Neural cell (in vitro differentiated cells): Measurements from ENCODE around the gene TNRC6A. TPM values are rescaled to one million over a fixed set of nuclear protein-coding genes. Genes with fewer than 3 reads are reported as not detected.

Experiments used
- H2AFZ ChIP-seq: fragments of 200-600, 300-800 bp; sonication (generic), shearing (Covaris generic); 2 replicates; pipeline ENCODE4 v1.6.0; 2014; ENCODE audit warnings: low read depth, mild to moderate bottlenecking, antibody characterized with exemption, low read length, moderate library complexity
- H3F3A ChIP-seq: fragments of 200-600 bp; shearing (Covaris generic); 2 replicates; pipeline ENCODE4 v1.6.1; 2016; ENCODE audit warnings: mild to moderate bottlenecking, moderate library complexity, mixed read lengths, antibody characterized with exemption, low read length; ENCODE audit not compliant: insufficient read depth, poor library complexity, severe bottlenecking
- H3K27ac ChIP-seq: fragments of 200-600, 300-800 bp; sonication (generic), shearing (Covaris generic); 2 replicates; pipeline ENCODE4 v1.5.1; 2014; ENCODE audit warnings: mild to moderate bottlenecking, low read length, moderate library complexity
- H3K27me3 ChIP-seq: fragments of 300-800, 200-600 bp; sonication (generic), shearing (Covaris generic); 2 replicates; pipeline ENCODE4 v1.6.0; 2014; ENCODE audit warnings: mild to moderate bottlenecking, low read depth, low read length, moderate library complexity; ENCODE audit not compliant: insufficient read depth
- H3K36me3 ChIP-seq: fragments of 300-800, 200-600 bp; sonication (generic), shearing (Covaris generic); 2 replicates; pipeline ENCODE4 v1.5.1; 2014; ENCODE audit warnings: mild to moderate bottlenecking, antibody characterized with exemption, low read length, moderate library complexity; ENCODE audit not compliant: insufficient read depth
- H3K4me2 ChIP-seq: fragments of 300-800, 200-600 bp; sonication (generic), shearing (Covaris generic); 2 replicates; pipeline ENCODE4 v1.6.0; 2014; ENCODE audit warnings: mild to moderate bottlenecking, low read length
- H3K4me3 ChIP-seq: fragments of 300-800, 200-600 bp; sonication (generic), shearing (Covaris generic); 2 replicates; pipeline ENCODE4 v1.5.1; 2014; ENCODE audit warnings: mild to moderate bottlenecking, low read length, moderate library complexity
- H3K79me2 ChIP-seq: fragments of 200-600 bp; shearing (Covaris generic); replicated peaks from 2 replicates; pipeline ENCODE4 v1.6.0; 2014; ENCODE audit warnings: mild to moderate bottlenecking, low read length, moderate library complexity; ENCODE audit not compliant: insufficient read depth
- H3K9ac ChIP-seq: fragments of 300-800, 200-600 bp; sonication (generic), shearing (Covaris generic); 2 replicates; pipeline ENCODE4 v1.6.1; 2016; ENCODE audit warnings: mild to moderate bottlenecking, low read length, mixed read lengths
- H3K9me2 ChIP-seq: fragments of 200-600 bp; shearing (Covaris generic); 2 replicates; pipeline ENCODE4 v1.6.1; 2016; ENCODE audit warnings: mild to moderate bottlenecking, low read length, mixed read lengths; ENCODE audit not compliant: insufficient read depth
- H3K9me3 ChIP-seq: fragments of 200-600, 300-800 bp; sonication (generic), shearing (Covaris generic); 2 replicates; pipeline ENCODE4 v1.6.1; 2016; ENCODE audit warnings: mild to moderate bottlenecking, mixed run types, low read length, moderate library complexity, mixed read lengths
- H4K20me1 ChIP-seq: fragments of 200-600 bp; shearing (Covaris generic); 2 replicates; pipeline ENCODE4 v1.6.1; 2016; ENCODE audit warnings: mild to moderate bottlenecking, mixed run types; ENCODE audit not compliant: insufficient read depth
- EP300 ChIP-seq: fragments of 450-650 bp; conservative IDR thresholded peaks from 2 replicates; pipeline ENCODE4 v1.6.1; 2014; ENCODE audit warnings: antibody characterized with exemption, mild to moderate bottlenecking, moderate library complexity; ENCODE audit not compliant: poor library complexity, severe bottlenecking
- EZH2 ChIP-seq: fragments of 200-600, 300-800 bp; shearing (Covaris generic), sonication (generic); IDR thresholded peaks from 2 replicates; pipeline ENCODE4 v1.6.1; 2014; ENCODE audit warnings: antibody characterized with exemption, low read length, borderline replicate concordance, mild to moderate bottlenecking; ENCODE audit not compliant: insufficient read depth, poor library complexity, severe bottlenecking
- MXI1 ChIP-seq: fragments of 450-650 bp; conservative IDR thresholded peaks from 2 replicates; pipeline ENCODE4 v1.6.1; 2014; ENCODE audit warnings: antibody characterized with exemption, mild to moderate bottlenecking; ENCODE audit not compliant: poor library complexity, severe bottlenecking
- POLR2AphosphoS5 ChIP-seq: IDR thresholded peaks from 2 replicates; pipeline ENCODE4 v1.6.1; 2012
- RAD21 ChIP-seq: fragments of 450-650 bp; conservative IDR thresholded peaks from 2 replicates; pipeline ENCODE4 v1.6.1; 2014; ENCODE audit warnings: antibody characterized with exemption, mild to moderate bottlenecking, moderate library complexity
- SMC3 ChIP-seq: fragments of 450-650 bp; conservative IDR thresholded peaks from 2 replicates; pipeline ENCODE4 v1.6.1; 2014; ENCODE audit warnings: antibody characterized with exemption, mild to moderate bottlenecking, moderate library complexity; ENCODE audit not compliant: poor library complexity
- TAF1 ChIP-seq: IDR thresholded peaks from 2 replicates; pipeline ENCODE4 v1.6.1; 2012; ENCODE audit warnings: low read depth
- polyA plus RNA-seq: library from polyadenylated mRNA; depleted of rRNA; stranded (reverse); fragments of >200 nt; gene quantifications from 2 replicates; pipeline ENCODE4 v1.2.3, GENCODE V29; 2014
- TF ChIP-seq, protein P1 (sequence below): IDR thresholded peaks from 2 replicates; pipeline ENCODE4 v1.6.1; 2012; ENCODE audit warnings: borderline replicate concordance
- TF ChIP-seq, protein P2 (sequence below): fragments of 450-650 bp; IDR thresholded peaks from 2 replicates; pipeline ENCODE4 v1.5.1; 2014; ENCODE audit warnings: antibody characterized with exemption, mild to moderate bottlenecking, moderate library complexity; ENCODE audit not compliant: poor library complexity, severe bottlenecking

The TNRC6A gene
- polyA plus RNA-seq, 1 donor from 2014 or later, result 32.1 TPM

DNA sequence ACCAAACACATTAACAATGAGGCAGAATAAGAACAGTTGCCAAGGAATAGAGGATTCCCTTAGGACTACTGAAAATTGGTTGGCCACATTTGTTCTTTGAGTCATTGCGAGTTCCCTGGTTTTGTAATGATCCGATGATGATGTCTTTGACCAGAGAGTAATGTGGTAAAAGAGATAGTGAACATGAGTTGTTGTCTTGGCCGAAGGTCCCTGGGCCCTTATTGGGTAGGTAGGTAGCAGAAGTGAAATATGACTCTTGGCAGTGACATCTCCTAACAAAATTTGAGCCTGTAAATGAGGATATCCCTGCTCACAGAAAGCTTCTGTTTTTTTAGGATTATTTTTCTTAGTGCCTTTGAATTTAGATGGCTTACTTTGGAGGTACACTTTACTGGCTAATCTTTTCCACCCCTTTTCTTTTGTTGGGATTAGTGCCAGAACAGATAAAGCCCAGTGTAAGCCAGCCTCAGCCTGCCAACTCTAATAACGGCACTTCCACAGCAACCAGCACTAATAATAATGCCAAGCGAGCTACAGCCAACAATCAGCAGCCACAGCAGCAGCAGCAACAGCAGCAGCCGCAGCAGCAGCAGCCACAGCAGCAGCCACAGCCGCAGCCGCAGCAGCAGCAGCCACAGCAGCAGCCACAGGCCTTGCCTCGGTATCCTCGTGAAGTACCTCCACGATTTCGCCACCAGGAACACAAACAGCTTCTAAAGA lies 47.2 kb downstream of the TNRC6A start:
- no peaks in the 10 kb centered on the region for H4K20me1 ChIP-seq
- H2AFZ ChIP-seq, result no peak overlapping the region
- H3K36me3 ChIP-seq, result no peaks in the 10 kb centered on the region
- no peak overlapping the region for H3K4me2 ChIP-seq
- TF ChIP-seq, protein P1, sequence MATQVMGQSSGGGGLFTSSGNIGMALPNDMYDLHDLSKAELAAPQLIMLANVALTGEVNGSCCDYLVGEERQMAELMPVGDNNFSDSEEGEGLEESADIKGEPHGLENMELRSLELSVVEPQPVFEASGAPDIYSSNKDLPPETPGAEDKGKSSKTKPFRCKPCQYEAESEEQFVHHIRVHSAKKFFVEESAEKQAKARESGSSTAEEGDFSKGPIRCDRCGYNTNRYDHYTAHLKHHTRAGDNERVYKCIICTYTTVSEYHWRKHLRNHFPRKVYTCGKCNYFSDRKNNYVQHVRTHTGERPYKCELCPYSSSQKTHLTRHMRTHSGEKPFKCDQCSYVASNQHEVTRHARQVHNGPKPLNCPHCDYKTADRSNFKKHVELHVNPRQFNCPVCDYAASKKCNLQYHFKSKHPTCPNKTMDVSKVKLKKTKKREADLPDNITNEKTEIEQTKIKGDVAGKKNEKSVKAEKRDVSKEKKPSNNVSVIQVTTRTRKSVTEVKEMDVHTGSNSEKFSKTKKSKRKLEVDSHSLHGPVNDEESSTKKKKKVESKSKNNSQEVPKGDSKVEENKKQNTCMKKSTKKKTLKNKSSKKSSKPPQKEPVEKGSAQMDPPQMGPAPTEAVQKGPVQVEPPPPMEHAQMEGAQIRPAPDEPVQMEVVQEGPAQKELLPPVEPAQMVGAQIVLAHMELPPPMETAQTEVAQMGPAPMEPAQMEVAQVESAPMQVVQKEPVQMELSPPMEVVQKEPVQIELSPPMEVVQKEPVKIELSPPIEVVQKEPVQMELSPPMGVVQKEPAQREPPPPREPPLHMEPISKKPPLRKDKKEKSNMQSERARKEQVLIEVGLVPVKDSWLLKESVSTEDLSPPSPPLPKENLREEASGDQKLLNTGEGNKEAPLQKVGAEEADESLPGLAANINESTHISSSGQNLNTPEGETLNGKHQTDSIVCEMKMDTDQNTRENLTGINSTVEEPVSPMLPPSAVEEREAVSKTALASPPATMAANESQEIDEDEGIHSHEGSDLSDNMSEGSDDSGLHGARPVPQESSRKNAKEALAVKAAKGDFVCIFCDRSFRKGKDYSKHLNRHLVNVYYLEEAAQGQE, result no peak
- TF ChIP-seq SMC3 (no peak), EP300 (no peak), RAD21 (no peak), MXI1 (no peak)
- TF ChIP-seq, protein P2, sequence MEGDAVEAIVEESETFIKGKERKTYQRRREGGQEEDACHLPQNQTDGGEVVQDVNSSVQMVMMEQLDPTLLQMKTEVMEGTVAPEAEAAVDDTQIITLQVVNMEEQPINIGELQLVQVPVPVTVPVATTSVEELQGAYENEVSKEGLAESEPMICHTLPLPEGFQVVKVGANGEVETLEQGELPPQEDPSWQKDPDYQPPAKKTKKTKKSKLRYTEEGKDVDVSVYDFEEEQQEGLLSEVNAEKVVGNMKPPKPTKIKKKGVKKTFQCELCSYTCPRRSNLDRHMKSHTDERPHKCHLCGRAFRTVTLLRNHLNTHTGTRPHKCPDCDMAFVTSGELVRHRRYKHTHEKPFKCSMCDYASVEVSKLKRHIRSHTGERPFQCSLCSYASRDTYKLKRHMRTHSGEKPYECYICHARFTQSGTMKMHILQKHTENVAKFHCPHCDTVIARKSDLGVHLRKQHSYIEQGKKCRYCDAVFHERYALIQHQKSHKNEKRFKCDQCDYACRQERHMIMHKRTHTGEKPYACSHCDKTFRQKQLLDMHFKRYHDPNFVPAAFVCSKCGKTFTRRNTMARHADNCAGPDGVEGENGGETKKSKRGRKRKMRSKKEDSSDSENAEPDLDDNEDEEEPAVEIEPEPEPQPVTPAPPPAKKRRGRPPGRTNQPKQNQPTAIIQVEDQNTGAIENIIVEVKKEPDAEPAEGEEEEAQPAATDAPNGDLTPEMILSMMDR, result no peak
- no peaks in the 10 kb centered on the region for H3K9me3 ChIP-seq
- H3K27me3 ChIP-seq, result no peaks in the 10 kb centered on the region
- H3K79me2 ChIP-seq, result peaks cover 28% of the 10 kb centered on the region
- no peak overlapping the region for H3K4me3 ChIP-seq
- H3K27ac ChIP-seq, result no peak overlapping the region
- H3K9ac ChIP-seq, result no peak overlapping the region
- no peaks in the 10 kb centered on the region for H3K9me2 ChIP-seq
- no peaks in the 10 kb centered on the region for H3F3A ChIP-seq

DNA sequence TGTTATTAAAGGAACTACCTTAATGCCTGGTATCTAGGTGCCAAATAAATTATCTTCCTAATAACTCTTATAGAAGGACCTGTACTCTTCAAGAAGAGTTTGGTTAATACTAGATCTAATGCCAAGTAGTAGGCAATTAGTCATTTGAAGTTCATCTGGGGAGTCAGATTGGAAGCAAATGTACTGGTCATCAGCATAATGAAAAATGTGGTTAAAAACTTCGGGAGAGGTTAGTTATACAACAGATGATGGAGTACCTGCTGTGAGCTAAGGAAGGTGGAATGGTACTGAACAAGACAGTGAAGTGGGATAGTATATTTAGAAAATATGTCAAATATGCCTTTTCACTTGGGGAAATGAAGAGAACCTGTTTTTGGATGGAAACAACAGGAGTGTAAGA lies 49.2 kb downstream of the TNRC6A start:
- H3K36me3 ChIP-seq, result peaks cover 3% of the 10 kb centered on the region
- no peak overlapping the region for H3K9ac ChIP-seq
- H3K79me2 ChIP-seq, result peaks cover 22% of the 10 kb centered on the region
- H2AFZ ChIP-seq, result no peak overlapping the region
- no peaks in the 10 kb centered on the region for H3F3A ChIP-seq
- H3K27me3 ChIP-seq, result no peaks in the 10 kb centered on the region
- no peaks in the 10 kb centered on the region for H3K9me3 ChIP-seq
- no peak overlapping the region for H3K4me3 ChIP-seq
- TF ChIP-seq TAF1, result no peak
- TF ChIP-seq EP300, result no peak
- no peak for TF ChIP-seq RAD21
- TF ChIP-seq, protein P1, result no peak
- TF ChIP-seq SMC3, result no peak
- TF ChIP-seq, protein P2, result no peak
- TF ChIP-seq EZH2, result no peak
- no peak for TF ChIP-seq POLR2AphosphoS5
- TF ChIP-seq MXI1, result no peak
- no peak overlapping the region for H3K4me2 ChIP-seq
- H3K27ac ChIP-seq, result no peak overlapping the region
- H3K9me2 ChIP-seq, result no peaks in the 10 kb centered on the region
- no peaks in the 10 kb centered on the region for H4K20me1 ChIP-seq
